HEK293 (cell line): ENCODE measurements around the gene ACAP3.
A peak's percentile ranks its signal among the peaks of the same experiment; 100 is the strongest.

ENCODE experiments used
- CTCF ChIA-PET: fragments of 350-600 bp; formaldehyde crosslinking; extraction: SDS; loops from one replicate; lab custom pipeline; 2021; ENCODE audit warnings: antibody characterized with exemption; lab: Yijun Ruan, JAX
- POLR2A ChIA-PET: fragments of 300-600 bp; formaldehyde crosslinking; extraction: SDS; loops from one replicate; lab custom pipeline; 2020; ENCODE audit warnings: antibody characterized with exemption, inconsistent platforms; lab: Yijun Ruan, JAX
- H3K27ac ChIP-seq: fragments of 200-500 bp; sonication (Bioruptor generic); 2 replicates; pipeline ENCODE4 v1.5.1; 2014; ENCODE audit warnings: low read depth, low read length, control low read depth, inconsistent platforms; ENCODE audit errors: extremely low read depth
- H3K36me3 ChIP-seq, 2 experiments: fragments of 200-500 bp in 1 of 2; sonication (Bioruptor generic) in 1 of 2; 1 replicate in 1 of 2; 2 replicates in 1 of 2; pipeline ENCODE4 v1.5.1; 2014 to 2017; ENCODE audit warnings: inconsistent platforms in 2 of 2, low read length in 2 of 2; ENCODE audit not compliant: control insufficient read depth in 2 of 2, insufficient read depth in 1 of 2
- H3K4me1 ChIP-seq: fragments of 200-500 bp; sonication (Bioruptor generic); 2 replicates; pipeline ENCODE4 v1.5.1; 2014; ENCODE audit warnings: mild to moderate bottlenecking, low read length, inconsistent platforms; ENCODE audit not compliant: control insufficient read depth, insufficient read depth
- H3K4me3 ChIP-seq: 2 replicates; pipeline ENCODE4 v1.5.1; 2011; ENCODE audit warnings: low read depth, mild to moderate bottlenecking, control low read depth, low read length, moderate library complexity
- H3K9me3 ChIP-seq: fragments of 200-500 bp; sonication (Bioruptor generic); 2 replicates; pipeline ENCODE4 v1.5.1; 2014; ENCODE audit warnings: low read depth, low read length, inconsistent platforms; ENCODE audit not compliant: control insufficient read depth, insufficient read depth
- EGR2 ChIP-seq: fragments of 450-650 bp; formaldehyde crosslinking; IDR thresholded peaks from 2 replicates; pipeline ENCODE4 v1.5.1; 2016; ENCODE audit warnings: low read depth, missing biosample characterization, missing genetic modification characterization
- GLIS1 ChIP-seq: fragments of 450-650 bp; formaldehyde crosslinking; IDR thresholded peaks from 2 replicates; pipeline ENCODE4 v1.5.1; 2016; ENCODE audit warnings: missing biosample characterization, missing genetic modification characterization
- GLIS2 ChIP-seq: fragments of 450-650 bp; formaldehyde crosslinking; IDR thresholded peaks from 2 replicates; pipeline ENCODE4 v1.5.1; 2016; ENCODE audit warnings: missing biosample characterization, missing genetic modification characterization
- KLF10 ChIP-seq: fragments of 450-650 bp; IDR thresholded peaks from 2 replicates; pipeline ENCODE4 v1.5.1; 2018; ENCODE audit warnings: missing biosample characterization, mild to moderate bottlenecking, missing genetic modification characterization
- SCRT1 ChIP-seq: fragments of 450-650 bp; formaldehyde crosslinking; IDR thresholded peaks from 2 replicates; pipeline ENCODE4 v1.5.1; 2016; ENCODE audit warnings: missing biosample characterization, missing genetic modification characterization, borderline replicate concordance
- ZBTB20 ChIP-seq: fragments of 450-650 bp; formaldehyde crosslinking; IDR thresholded peaks from 2 replicates; pipeline ENCODE4 v1.5.1; 2016; ENCODE audit warnings: missing biosample characterization, missing genetic modification characterization
- ZFHX2 ChIP-seq: fragments of 450-650 bp; formaldehyde crosslinking; conservative IDR thresholded peaks from 2 replicates; pipeline ENCODE4 v1.5.1; 2016; ENCODE audit warnings: missing biosample characterization, missing genetic modification characterization
- ZNF157 ChIP-seq: fragments of 450-650 bp; formaldehyde crosslinking; IDR thresholded peaks from 2 replicates; pipeline ENCODE4 v1.5.1; 2016; ENCODE audit warnings: missing biosample characterization, missing genetic modification characterization
- ZNF2 ChIP-seq: fragments of 450-650 bp; formaldehyde crosslinking; IDR thresholded peaks from 2 replicates; pipeline ENCODE4 v1.5.1; 2016; ENCODE audit warnings: missing biosample characterization, missing genetic modification characterization
- ZNF274 ChIP-seq, 2 experiments: fragments of 200-500 bp in 1 of 2; fragments of 450-650 bp in 1 of 2; sonication (Bioruptor generic) in 1 of 2; formaldehyde crosslinking in 1 of 2; IDR thresholded peaks; 2 replicates each; pipeline versions ENCODE4 v1.5.1 to v1.6.1; 2014 to 2016; ENCODE audit warnings: borderline replicate concordance in 1 of 2, inconsistent platforms in 1 of 2, low read length in 1 of 2, missing biosample characterization in 1 of 2, missing genetic modification characterization in 1 of 2
- ZNF292 ChIP-seq: fragments of 450-650 bp; formaldehyde crosslinking; IDR thresholded peaks from 2 replicates; pipeline ENCODE4 v1.5.1; 2016; ENCODE audit warnings: low read depth, missing biosample characterization, missing genetic modification characterization, borderline replicate concordance
- ZNF341 ChIP-seq: fragments of 450-650 bp; formaldehyde crosslinking; IDR thresholded peaks from 2 replicates; pipeline ENCODE4; 2016; ENCODE audit warnings: low read depth, missing biosample characterization, missing genetic modification characterization
- ZNF366 ChIP-seq: fragments of 450-650 bp; formaldehyde crosslinking; conservative IDR thresholded peaks from 2 replicates; pipeline ENCODE4 v1.5.1; 2016; ENCODE audit warnings: missing biosample characterization, missing genetic modification characterization
- ZNF394 ChIP-seq: fragments of 450-650 bp; formaldehyde crosslinking; IDR thresholded peaks from 2 replicates; pipeline ENCODE4 v1.5.1; 2016; ENCODE audit warnings: missing biosample characterization, missing genetic modification characterization, mild to moderate bottlenecking, moderate library complexity, borderline replicate concordance
- ZNF549 ChIP-seq: fragments of 450-650 bp; IDR thresholded peaks from 2 replicates; pipeline ENCODE4 v1.5.1; 2018; ENCODE audit warnings: missing biosample characterization, missing genetic modification characterization, mild to moderate bottlenecking, inconsistent platforms, moderate library complexity
- ZNF677 ChIP-seq: fragments of 450-650 bp; IDR thresholded peaks from 2 replicates; pipeline ENCODE4 v1.5.0; 2018; ENCODE audit warnings: missing biosample characterization, mild to moderate bottlenecking, missing genetic modification characterization, moderate library complexity
- ZNF830 ChIP-seq: fragments of 450-650 bp; IDR thresholded peaks from 2 replicates; pipeline ENCODE4 v1.5.0; 2018; ENCODE audit warnings: missing biosample characterization, missing genetic modification characterization, low read depth, mild to moderate bottlenecking, moderate library complexity
- TF ChIP-seq, protein P1 (sequence below): fragments of 450-650 bp; formaldehyde crosslinking; IDR thresholded peaks from 2 replicates; pipeline ENCODE4 v1.5.1; 2016; ENCODE audit warnings: missing biosample characterization, missing genetic modification characterization
- TF ChIP-seq, protein P2 (sequence below): fragments of 450-650 bp; formaldehyde crosslinking; IDR thresholded peaks from 2 replicates; pipeline ENCODE4 v1.5.1; 2016; ENCODE audit warnings: missing biosample characterization, missing genetic modification characterization
- TF ChIP-seq, protein P3 (sequence below): sonication (generic); formaldehyde crosslinking; IDR thresholded peaks from 2 replicates; pipeline ENCODE4 v1.8.1; 2022; ENCODE audit warnings: mild to moderate bottlenecking, moderate library complexity, missing genetic modification reagents

Gene ACAP3

DNA sequence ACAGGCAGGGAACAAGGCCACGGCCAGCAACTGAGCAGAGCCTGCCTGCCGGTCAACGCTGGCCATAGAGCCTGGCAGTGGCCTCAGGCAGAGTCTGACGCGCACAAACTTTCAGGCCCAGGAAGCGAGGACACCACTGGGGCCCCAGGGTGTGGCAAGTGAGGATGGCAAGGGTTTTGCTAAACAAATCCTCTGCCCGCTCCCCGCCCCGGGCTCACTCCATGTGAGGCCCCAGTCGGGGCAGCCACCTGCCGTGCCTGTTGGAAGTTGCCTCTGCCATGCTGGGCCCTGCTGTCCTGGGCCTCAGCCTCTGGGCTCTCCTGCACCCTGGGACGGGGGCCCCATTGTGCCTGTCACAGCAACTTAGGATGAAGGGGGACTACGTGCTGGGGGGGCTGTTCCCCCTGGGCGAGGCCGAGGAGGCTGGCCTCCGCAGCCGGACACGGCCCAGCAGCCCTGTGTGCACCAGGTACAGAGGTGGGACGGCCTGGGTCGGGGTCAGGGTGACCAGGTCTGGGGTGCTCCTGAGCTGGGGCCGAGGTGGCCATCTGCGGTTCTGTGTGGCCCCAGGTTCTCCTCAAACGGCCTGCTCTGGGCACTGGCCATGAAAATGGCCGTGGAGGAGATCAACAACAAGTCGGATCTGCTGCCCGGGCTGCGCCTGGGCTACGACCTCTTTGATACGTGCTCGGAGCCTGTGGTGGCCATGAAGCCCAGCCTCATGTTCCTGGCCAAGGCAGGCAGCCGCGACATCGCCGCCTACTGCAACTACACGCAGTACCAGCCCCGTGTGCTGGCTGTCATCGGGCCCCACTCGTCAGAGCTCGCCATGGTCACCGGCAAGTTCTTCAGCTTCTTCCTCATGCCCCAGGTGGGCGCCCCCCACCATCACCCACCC, 23.6 kb upstream of the ACAP3 start, which contains the start of gene TAS1R3 (continued):
- TF ChIP-seq, protein P1, sequence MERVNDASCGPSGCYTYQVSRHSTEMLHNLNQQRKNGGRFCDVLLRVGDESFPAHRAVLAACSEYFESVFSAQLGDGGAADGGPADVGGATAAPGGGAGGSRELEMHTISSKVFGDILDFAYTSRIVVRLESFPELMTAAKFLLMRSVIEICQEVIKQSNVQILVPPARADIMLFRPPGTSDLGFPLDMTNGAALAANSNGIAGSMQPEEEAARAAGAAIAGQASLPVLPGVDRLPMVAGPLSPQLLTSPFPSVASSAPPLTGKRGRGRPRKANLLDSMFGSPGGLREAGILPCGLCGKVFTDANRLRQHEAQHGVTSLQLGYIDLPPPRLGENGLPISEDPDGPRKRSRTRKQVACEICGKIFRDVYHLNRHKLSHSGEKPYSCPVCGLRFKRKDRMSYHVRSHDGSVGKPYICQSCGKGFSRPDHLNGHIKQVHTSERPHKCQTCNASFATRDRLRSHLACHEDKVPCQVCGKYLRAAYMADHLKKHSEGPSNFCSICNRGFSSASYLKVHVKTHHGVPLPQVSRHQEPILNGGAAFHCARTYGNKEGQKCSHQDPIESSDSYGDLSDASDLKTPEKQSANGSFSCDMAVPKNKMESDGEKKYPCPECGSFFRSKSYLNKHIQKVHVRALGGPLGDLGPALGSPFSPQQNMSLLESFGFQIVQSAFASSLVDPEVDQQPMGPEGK (tag by site-specific recombination), result 0 out of 2 replicates have a peak, but pooled peaks have one; percentile 15
- TF ChIP-seq ZNF292 (no peak), ZNF549 (tag by site-specific recombination) (no peak), ZNF2 (tag by site-specific recombination) (no peak), ZNF394 (tag by site-specific recombination) (no peak), ZNF341 (tag by site-specific recombination) (no peak), ZNF274 (IDR thresholded peaks at IDR 0.05; ENCODE audit: low read length) (no peak), ZNF274 (tag by site-specific recombination; IDR thresholded peaks at IDR 0.05; ENCODE audit: borderline replicate concordance) (no peak), ZNF366 (tag by site-specific recombination) (no peak), ZNF157 (tag by site-specific recombination) (no peak), SCRT1 (no peak), ZFHX2 (no peak)

DNA sequence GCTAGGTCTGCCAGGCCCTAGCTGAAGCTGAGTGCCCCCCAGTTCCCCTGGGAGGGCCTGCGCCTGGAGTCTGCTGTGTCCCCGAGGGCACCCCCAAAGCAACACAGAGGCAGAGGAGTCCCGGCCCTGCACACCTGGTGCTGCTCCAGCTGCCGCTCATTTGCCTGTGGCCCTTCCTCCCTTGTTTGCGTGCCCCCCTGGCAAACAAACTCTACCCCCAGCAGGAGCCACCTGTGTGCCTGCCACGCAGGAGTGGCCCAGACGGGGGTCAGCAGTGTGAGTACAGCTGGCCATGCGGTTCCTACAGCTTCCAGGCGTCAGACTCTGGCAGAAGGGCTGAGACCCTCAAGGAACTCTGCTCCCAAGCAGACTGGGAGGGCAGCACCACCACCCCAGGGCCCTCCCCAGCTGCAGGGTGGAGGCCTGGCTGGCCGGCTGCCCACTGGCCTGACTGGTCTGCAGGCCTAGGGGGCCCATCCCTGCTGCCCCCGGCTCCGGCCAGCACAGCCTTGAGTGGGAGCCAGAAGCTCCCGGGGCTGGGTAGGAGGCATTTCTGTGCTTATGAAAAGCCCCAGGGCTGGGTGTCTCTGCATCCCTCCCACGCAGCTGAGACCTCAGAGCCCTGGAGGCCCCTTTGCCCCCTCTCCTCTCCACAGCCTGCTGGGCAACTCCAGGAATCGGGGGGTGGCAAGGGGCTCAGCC, 22.8 kb upstream of the ACAP3 start:
- peaks cover under 1% of the 10 kb centered on the region; the same call in 1 of the 2 replicates for H3K4me1 ChIP-seq
- no peaks in the 10 kb centered on the region for H3K9me3 ChIP-seq
- TF ChIP-seq ZNF677 (no peak), ZNF341 (tag by site-specific recombination) (peak; percentile 41), GLIS1 (tag by site-specific recombination) (peak; percentile 86), EGR2 (tag by site-specific recombination) (peak; percentile 59), GLIS2 (tag by site-specific recombination) (peak; percentile 61), ZFHX2 (peak; percentile 48), KLF10 (tag by site-specific recombination) (no peak)
- TF ChIP-seq, all 188 proteins: peak for 5
- peaks cover 0 to 39% of the 10 kb centered on the region in 2 experiments; a peak in 1 of 3 replicates for H3K36me3 ChIP-seq
- H3K27ac ChIP-seq, result no peak overlapping the region
- ChIA-PET CTCF (no interaction called here), POLR2A (interaction anchor here (1.3 kb wide), 1 partner anchor 21 kb away, joined by 3 read pairs; no protein-coding TSS in a partner anchor)
- H3K4me3 ChIP-seq, result no peak overlapping the region

DNA sequence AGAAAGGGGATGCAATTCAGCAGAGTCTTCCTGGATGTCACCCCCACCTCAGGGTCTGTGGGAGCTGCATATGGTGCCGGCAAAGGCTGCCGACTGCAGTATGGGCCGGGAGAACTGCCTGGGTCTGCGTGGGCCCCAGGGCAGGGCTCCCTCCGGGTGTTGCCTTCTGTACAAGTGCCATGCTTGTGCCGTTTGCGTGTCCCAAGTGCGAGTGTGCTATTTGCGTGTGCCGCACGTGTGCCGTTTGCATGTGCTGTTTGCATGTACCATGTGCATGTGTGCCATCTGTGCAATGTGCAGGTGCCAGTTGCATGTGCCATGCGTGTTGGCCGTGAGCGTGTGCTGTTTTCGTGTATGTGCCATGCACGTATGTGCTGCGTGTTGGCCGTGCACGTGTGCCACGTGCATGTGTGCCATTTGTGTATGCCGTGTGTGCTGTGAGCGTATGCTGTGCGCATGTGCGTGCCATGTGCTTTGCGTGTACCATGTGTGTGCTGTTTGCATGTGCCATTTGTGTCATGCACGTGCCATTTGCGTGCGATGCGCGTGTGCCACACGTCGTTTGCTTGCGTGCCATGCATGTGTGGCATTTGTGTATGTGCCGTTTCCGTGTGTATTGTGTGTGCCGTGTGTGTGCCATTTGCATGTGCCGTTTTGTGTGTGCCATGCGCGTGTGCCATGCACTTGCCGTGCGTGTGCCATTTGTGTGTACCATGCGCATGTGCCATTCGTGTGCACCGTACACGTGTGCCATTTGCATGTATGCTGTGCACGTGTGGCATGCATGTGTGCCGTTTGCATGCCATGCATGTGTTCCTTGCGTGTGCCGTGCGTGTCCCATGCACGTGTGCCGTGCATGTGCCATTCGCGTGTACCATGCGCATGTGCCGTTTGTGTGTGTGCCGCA, 21.8 kb upstream of the ACAP3 start:
- Histone ChIP-seq H3K4me1 (peaks cover 4% of the 10 kb centered on the region; the same call in 1 of the 2 replicates), H3K4me3 (no peak overlapping the region), H3K27ac (no peak overlapping the region), H3K9me3 (no peaks in the 10 kb centered on the region), H3K36me3 (peaks cover 0 to 29% of the 10 kb centered on the region in 2 experiments; a peak in 1 of 3 replicates)
- ChIA-PET POLR2A (interaction anchor here (1.3 kb wide), 1 partner anchor 20 kb away, joined by 3 read pairs; no protein-coding TSS in a partner anchor), CTCF (no interaction called here)
- TF ChIP-seq, protein P2, sequence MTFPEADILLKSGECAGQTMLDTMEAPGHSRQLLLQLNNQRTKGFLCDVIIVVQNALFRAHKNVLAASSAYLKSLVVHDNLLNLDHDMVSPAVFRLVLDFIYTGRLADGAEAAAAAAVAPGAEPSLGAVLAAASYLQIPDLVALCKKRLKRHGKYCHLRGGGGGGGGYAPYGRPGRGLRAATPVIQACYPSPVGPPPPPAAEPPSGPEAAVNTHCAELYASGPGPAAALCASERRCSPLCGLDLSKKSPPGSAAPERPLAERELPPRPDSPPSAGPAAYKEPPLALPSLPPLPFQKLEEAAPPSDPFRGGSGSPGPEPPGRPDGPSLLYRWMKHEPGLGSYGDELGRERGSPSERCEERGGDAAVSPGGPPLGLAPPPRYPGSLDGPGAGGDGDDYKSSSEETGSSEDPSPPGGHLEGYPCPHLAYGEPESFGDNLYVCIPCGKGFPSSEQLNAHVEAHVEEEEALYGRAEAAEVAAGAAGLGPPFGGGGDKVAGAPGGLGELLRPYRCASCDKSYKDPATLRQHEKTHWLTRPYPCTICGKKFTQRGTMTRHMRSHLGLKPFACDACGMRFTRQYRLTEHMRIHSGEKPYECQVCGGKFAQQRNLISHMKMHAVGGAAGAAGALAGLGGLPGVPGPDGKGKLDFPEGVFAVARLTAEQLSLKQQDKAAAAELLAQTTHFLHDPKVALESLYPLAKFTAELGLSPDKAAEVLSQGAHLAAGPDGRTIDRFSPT (tag by site-specific recombination), result peak; percentile 73
- no peak for TF ChIP-seq ZNF830 (tag by site-specific recombination)
- TF ChIP-seq, protein P3, sequence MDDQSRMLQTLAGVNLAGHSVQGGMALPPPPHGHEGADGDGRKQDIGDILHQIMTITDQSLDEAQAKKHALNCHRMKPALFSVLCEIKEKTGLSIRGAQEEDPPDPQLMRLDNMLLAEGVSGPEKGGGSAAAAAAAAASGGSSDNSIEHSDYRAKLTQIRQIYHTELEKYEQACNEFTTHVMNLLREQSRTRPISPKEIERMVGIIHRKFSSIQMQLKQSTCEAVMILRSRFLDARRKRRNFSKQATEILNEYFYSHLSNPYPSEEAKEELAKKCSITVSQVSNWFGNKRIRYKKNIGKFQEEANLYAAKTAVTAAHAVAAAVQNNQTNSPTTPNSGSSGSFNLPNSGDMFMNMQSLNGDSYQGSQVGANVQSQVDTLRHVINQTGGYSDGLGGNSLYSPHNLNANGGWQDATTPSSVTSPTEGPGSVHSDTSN (CRISPR knock-in tag), result 0 out of 2 replicates have a peak, but pooled peaks have one; percentile 22
- 0 out of 2 replicates have a peak, but pooled peaks have one; percentile 11 for TF ChIP-seq ZBTB20 (tag by site-specific recombination)
